GM12875 (cell line): Measurements from ENCODE around the gene SH2D5.

Experiments
- H3K4me3 ChIP-seq: one replicate; pipeline ENCODE4 v1.5.1; 2011; ENCODE audit warnings: low read depth, low read length, control low read depth
- CTCF ChIP-seq: IDR thresholded peaks from 2 replicates; pipeline ENCODE4 v1.5.1; 2011; ENCODE audit warnings: low read depth, mild to moderate bottlenecking, control low read depth, inconsistent platforms, low read length, moderate library complexity, borderline replicate concordance; ENCODE audit not compliant: insufficient read depth

SH2D5 gene

GRCh38 chr1:20672265-20672632 is 60.3 kb downstream of the SH2D5 start:
- TF ChIP-seq CTCF: no peak
- no peak overlapping the region for H3K4me3 ChIP-seq

- H3K4me3 ChIP-seq: no peak overlapping the region
- no peak for TF ChIP-seq CTCF
Observed at GRCh38 chr1:20670936-20671335, 61.6 kb downstream of the SH2D5 start.
